Ammon's horn (tissue), 1 donor: ENCODE results near the gene TBX1.

Experiments
- DNase-seq: peaks from one replicate; pipeline ENCODE4 v3.0.0-alpha.2; 2016; ENCODE audit warnings: low spot score

Gene TBX1

DNA sequence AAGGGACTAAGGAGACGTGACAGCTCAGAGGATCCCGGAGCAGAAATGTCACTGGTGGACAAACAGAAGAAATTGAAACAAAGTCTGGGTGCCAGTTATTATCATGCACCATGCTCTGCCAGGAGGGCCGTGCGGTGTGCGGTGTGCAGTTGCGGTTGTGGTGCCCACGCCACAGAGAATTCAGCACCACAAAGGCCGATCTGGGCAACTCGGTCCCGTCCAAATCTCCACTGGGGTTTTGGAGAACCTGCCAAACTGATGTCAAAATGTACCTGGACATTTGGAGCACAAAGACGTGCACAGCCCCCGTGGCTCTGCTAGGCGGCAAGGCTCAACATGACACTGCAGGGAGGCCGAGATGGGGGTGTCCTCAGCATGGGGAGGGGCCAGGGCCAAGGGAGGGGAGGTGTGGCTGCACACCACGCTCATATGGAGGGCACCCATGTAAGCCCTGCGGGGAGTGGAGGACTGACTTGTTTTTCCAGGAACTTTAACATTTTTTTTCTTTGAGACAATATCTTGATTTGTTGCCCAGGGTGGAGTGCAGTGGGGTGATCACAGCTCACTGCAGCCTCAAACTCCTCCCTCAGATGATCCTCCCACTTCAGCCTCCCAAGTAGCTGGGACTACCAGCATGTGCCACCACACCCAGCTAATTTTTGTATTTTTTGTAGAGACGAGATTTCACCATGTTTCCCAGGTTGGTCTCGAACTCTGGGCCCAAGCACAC, 54.7 kb downstream of the TBX1 start:
- no peak for DNase-seq

DNA sequence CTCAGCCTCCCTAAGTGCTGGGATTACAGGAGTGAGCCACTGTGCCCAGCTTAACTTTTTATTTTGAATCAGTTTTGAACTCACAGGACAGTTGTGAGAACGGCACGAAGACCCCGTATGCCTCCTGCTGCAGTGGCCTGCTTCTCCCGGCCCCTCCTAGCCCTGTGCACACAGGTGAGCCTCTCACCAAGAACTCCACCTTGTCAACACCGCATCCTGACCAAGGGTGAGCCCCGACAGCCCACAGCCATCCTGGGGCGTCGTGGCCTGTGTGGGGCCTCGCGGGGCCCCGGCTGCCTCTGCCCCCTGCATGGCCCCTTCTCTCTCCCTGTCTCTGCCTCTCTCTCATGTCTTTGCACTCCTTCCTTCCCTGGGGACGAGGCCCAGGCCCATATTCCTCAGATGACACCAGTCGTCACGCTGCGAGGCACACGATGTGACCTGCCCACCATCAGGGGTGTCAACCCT, 55.3 kb downstream of the TBX1 start:
- DNase-seq: no peak

DNA sequence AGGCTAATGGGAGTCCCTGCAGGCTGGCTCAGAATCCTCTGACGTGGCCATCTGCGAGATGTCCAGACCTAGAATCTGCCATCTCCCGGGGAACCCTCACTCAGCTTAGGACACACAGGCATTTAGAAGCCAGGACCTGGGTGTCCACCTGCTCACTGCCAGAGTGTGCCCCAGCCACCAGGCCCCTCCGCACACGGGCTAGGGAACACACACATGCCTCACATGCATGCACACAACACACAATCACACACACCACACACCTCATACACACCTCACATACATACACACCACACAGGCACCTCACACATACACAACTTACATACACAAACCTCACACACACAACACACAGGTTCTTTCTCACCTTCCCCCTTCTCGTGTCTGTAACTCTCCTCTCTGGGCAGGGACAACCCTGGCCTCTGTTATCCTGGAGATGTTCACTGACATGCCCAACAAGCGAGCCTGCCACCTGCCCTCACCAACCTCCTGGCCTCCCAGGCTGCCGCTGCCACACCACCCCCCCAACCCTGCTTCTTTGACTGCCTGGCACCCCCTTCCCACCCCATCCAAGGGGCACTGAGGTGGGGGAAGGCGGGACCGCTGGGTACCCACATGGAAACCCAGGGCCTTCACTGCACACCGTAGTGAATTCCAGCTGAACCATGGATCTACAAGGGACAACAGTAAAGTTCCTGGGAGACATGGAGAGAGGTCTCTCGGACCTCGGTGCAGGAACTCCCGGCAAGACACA, 56.0 kb downstream of the TBX1 start:
- DNase-seq: no peak
